ENCODE data around the gene CDK17. TPM values are rescaled to one million over a fixed set of nuclear protein-coding genes. Genes with fewer than 3 reads are reported as not detected.
A peak's percentile ranks its signal among the peaks of the same experiment; 100 is the strongest.

CDK17 gene
- polyA plus RNA-seq, 1 of the 3 experiments (the other 2 are of a cell fraction): 11.7 TPM

GRCh38 chr12:96266238-96266637 lies 134.0 kb downstream of the CDK17 start (continued):
- TF ChIP-seq REST (IDR thresholded peaks at IDR 0.05; ENCODE audit: low read depth, low read length) (no peak), NRF1 (IDR thresholded peaks at IDR 0.05; ENCODE audit: low read depth, low read length) (no peak), CTCF (IDR thresholded peaks at IDR 0.05) (no peak)

GRCh38 chr12:96265836-96266235 lies 134.4 kb downstream of the CDK17 start:
- WGBS (ENCODE audit: low lambda C conversion rate): 94% methylated on average over 1 of the region's 1 CpG
- Histone ChIP-seq H4K20me1 (ENCODE audit: insufficient read depth) (peaks cover 36% of the 10 kb centered on the region), H3K79me2 (ENCODE audit: insufficient read depth) (peaks cover 63% of the 10 kb centered on the region), H3K9me3 (no peaks in the 10 kb centered on the region), H3K36me3 (replicated peaks in 1 of 2; ENCODE audit: control insufficient read depth in 1 of 2, insufficient read depth in 2 of 2, low read length in 1 of 2) (peaks cover 29 to 81% of the 10 kb centered on the region in 2 experiments), H3K9me2 (no peaks in the 10 kb centered on the region), H3K9ac (no peak overlapping the region), H3K27me3 (ENCODE audit: insufficient read depth) (no peaks in the 10 kb centered on the region), H3K4me3 (ENCODE audit: low read depth in 2 of 2, low read length in 1 of 2) (no peak overlapping the region), H3K4me1 (ENCODE audit: control insufficient read depth in 1 of 2, insufficient read depth in 2 of 2, low read depth in 1 of 2, low read length in 1 of 2) (peaks cover 0 to 2% of the 10 kb centered on the region in 2 experiments; a peak in 1 of 4 replicates), H3F3A (replicated peaks; ENCODE audit: insufficient read depth) (peaks cover 63% of the 10 kb centered on the region), H3K27ac (ENCODE audit: low read depth in 2 of 2, low read length in 1 of 2) (peak overlapping the region in 1 of 2 experiments; percentile 11; a peak in 1 of 4 replicates), H3K4me2 (no peak overlapping the region), H2AFZ (ENCODE audit: low read depth) (no peak overlapping the region)
- CTCF ChIA-PET: interaction anchor here (0.6 to 1.4 kb wide), 2 partner anchors 134 to 203 kb away, joined by 3 read pairs; partner anchors contain the start of gene CDK17
- no peak for DNase-seq
- no peak for TF ChIP-seq SIN3A (IDR thresholded peaks at IDR 0.05; ENCODE audit: borderline replicate concordance, low read depth, low read length)
- TF ChIP-seq RFX5 (IDR thresholded peaks at IDR 0.05; ENCODE audit: low read length): no peak
- TF ChIP-seq MXI1 (IDR thresholded peaks at IDR 0.05; ENCODE audit: low read depth, low read length): no peak
- no peak for TF ChIP-seq MEF2A (IDR thresholded peaks at IDR 0.05; ENCODE audit: borderline replicate concordance, low read depth)
- TF ChIP-seq RAD21 (IDR thresholded peaks at IDR 0.05; ENCODE audit: low read length): no peak
- TF ChIP-seq NRF1 (IDR thresholded peaks at IDR 0.05; ENCODE audit: low read depth, low read length): no peak
- no peak for TF ChIP-seq ZBTB33 (IDR thresholded peaks at IDR 0.05; ENCODE audit: borderline replicate concordance, low read depth)
- TF ChIP-seq EZH2phosphoT487 (IDR thresholded peaks at IDR 0.05; ENCODE audit: borderline replicate concordance, low read depth): no peak
- TF ChIP-seq FOXM1 (IDR thresholded peaks at IDR 0.05; ENCODE audit: low read depth): no peak
- TF ChIP-seq GATA2 (CRISPR knock-in tag; IDR thresholded peaks at IDR 0.05): no peak
- TF ChIP-seq USF1 (IDR thresholded peaks at IDR 0.05; ENCODE audit: borderline replicate concordance, low read depth): no peak
- no peak for TF ChIP-seq GABPA (IDR thresholded peaks at IDR 0.05; ENCODE audit: low read depth)
- TF ChIP-seq TAF1 (IDR thresholded peaks at IDR 0.05; ENCODE audit: borderline replicate concordance, low read depth, low read length): no peak
- TF ChIP-seq SMC3 (IDR thresholded peaks at IDR 0.05; ENCODE audit: low read depth, low read length): no peak
- no peak for TF ChIP-seq USF2 (IDR thresholded peaks at IDR 0.05; ENCODE audit: borderline replicate concordance, low read depth, low read length)
- no peak for TF ChIP-seq PBX3 (IDR thresholded peaks at IDR 0.05)
- POLR2A ChIA-PET: no interaction called here
